OCI-LY3 (cell line): ENCODE measurements around the gene SMARCA4.

ENCODE experiments used
- H2AFZ ChIP-seq: fragments of 200-600, 300-600 bp; shearing (Covaris generic); 2 replicates; pipeline ENCODE4 v1.6.0; 2014; ENCODE audit warnings: antibody characterized with exemption, low read depth, low read length
- H3K27ac ChIP-seq: fragments of 200-600, 300-600 bp; sonication (generic); 2 replicates; pipeline ENCODE4 v1.5.1; 2014; ENCODE audit warnings: mild to moderate bottlenecking, low read length, moderate library complexity, mixed read lengths
- H3K27me3 ChIP-seq: fragments of 200-600, 300-600 bp; sonication (generic); 2 replicates; pipeline ENCODE4 v1.6.1; 2014; ENCODE audit warnings: low read depth, low read length, mixed read lengths
- H3K36me3 ChIP-seq: fragments of 200-600, 300-600 bp; sonication (generic); replicated peaks from 2 replicates; pipeline ENCODE3; 2014; ENCODE audit warnings: low read depth, low read length, mixed read lengths
- H3K4me1 ChIP-seq: fragments of 300-600, 200-600 bp; sonication (generic); 2 replicates; pipeline ENCODE4 v1.6.1; 2014; ENCODE audit warnings: low read length, mixed read lengths
- H3K4me2 ChIP-seq: fragments of 200-600, 300-600 bp; sonication (generic); 2 replicates; pipeline ENCODE4 v1.6.1; 2014; ENCODE audit warnings: low read length, mixed read lengths
- H3K4me3 ChIP-seq: fragments of 300-600, 200-600 bp; sonication (generic); 2 replicates; pipeline ENCODE4 v1.5.1; 2014; ENCODE audit warnings: antibody characterized with exemption, mild to moderate bottlenecking, low read length, moderate library complexity
- H3K79me2 ChIP-seq: fragments of 300-600, 200-600 bp; shearing (Covaris generic); 2 replicates; pipeline ENCODE4 v1.6.1; 2014; ENCODE audit warnings: mild to moderate bottlenecking, low read length, mixed read lengths
- H3K9ac ChIP-seq: fragments of 300-600, 200-600 bp; shearing (Covaris generic); 2 replicates; pipeline ENCODE4 v1.6.0; 2014; ENCODE audit warnings: mild to moderate bottlenecking, low read length, moderate library complexity
- H3K9me3 ChIP-seq: fragments of 200-600, 300-600 bp; shearing (Covaris generic); 2 replicates; pipeline ENCODE4 v1.6.1; 2014; ENCODE audit warnings: low read length, mixed read lengths; ENCODE audit not compliant: insufficient read depth
- H4K20me1 ChIP-seq: fragments of 200-600, 300-600 bp; sonication (generic); 2 replicates; pipeline ENCODE4 v1.6.1; 2016; ENCODE audit warnings: low read length, mixed read lengths; ENCODE audit not compliant: insufficient read depth
- CTCF ChIP-seq: fragments of 200-600, 300-600 bp; sonication (generic); IDR thresholded peaks from 2 replicates; pipeline ENCODE4 v1.5.1; 2014; ENCODE audit warnings: antibody characterized with exemption, low read length, low read depth
- EZH2phosphoT487 ChIP-seq: fragments of 200-600 bp; shearing (Covaris generic); IDR thresholded peaks from 2 replicates; pipeline ENCODE4 v1.6.1; 2018; ENCODE audit warnings: antibody characterized with exemption, mixed run types, low read depth

Gene SMARCA4

GRCh38 chr19:11028146-11028545 is 67.3 kb downstream of the SMARCA4 start:
- peaks cover 69% of the 10 kb centered on the region for H3K36me3 ChIP-seq

GRCh38 chr19:11031421-11032070 is 70.7 kb downstream of the SMARCA4 start:
- Histone ChIP-seq H3K36me3 (peaks cover 72% of the 10 kb centered on the region), H3K9ac (no peak overlapping the region), H3K27me3 (no peaks in the 10 kb centered on the region), H4K20me1 (peaks cover 21% of the 10 kb centered on the region), H3K4me1 (peaks cover 22% of the 10 kb centered on the region), H3K4me2 (no peak overlapping the region), H2AFZ (no peak overlapping the region), H3K4me3 (no peak overlapping the region), H3K27ac (no peak overlapping the region), H3K79me2 (no peaks in the 10 kb centered on the region), H3K9me3 (no peaks in the 10 kb centered on the region)
- TF ChIP-seq EZH2phosphoT487 (no peak), CTCF (no peak)

More at GRCh38 chr19:11028146-11028545, 67.3 kb downstream of the SMARCA4 start:
- Histone ChIP-seq H3K4me2 (no peak overlapping the region), H2AFZ (no peak overlapping the region), H3K27ac (no peak overlapping the region), H3K27me3 (no peaks in the 10 kb centered on the region), H3K4me3 (no peak overlapping the region), H3K9ac (no peak overlapping the region), H4K20me1 (peaks cover 8% of the 10 kb centered on the region), H3K4me1 (no peaks in the 10 kb centered on the region), H3K9me3 (no peaks in the 10 kb centered on the region), H3K79me2 (no peaks in the 10 kb centered on the region)
- no peak for TF ChIP-seq EZH2phosphoT487
- TF ChIP-seq CTCF: no peak

- no peaks in the 10 kb centered on the region for H3K9me3 ChIP-seq
- H3K9ac ChIP-seq: no peak overlapping the region
- H4K20me1 ChIP-seq: peaks cover 34% of the 10 kb centered on the region
- peaks cover 23% of the 10 kb centered on the region for H3K4me1 ChIP-seq
- H3K79me2 ChIP-seq: no peaks in the 10 kb centered on the region
- no peak overlapping the region for H3K4me3 ChIP-seq
- H2AFZ ChIP-seq: no peak overlapping the region
- H3K27me3 ChIP-seq: no peaks in the 10 kb centered on the region
- no peak overlapping the region for H3K27ac ChIP-seq
- no peak overlapping the region for H3K4me2 ChIP-seq
- peaks cover 74% of the 10 kb centered on the region for H3K36me3 ChIP-seq
- TF ChIP-seq EZH2phosphoT487: no peak
- TF ChIP-seq CTCF: no peak
Measured at GRCh38 chr19:11033251-11033650, 72.4 kb downstream of the SMARCA4 start.

- H3K4me1 ChIP-seq: peaks cover 23% of the 10 kb centered on the region
- H3K4me3 ChIP-seq: no peak overlapping the region
- H3K79me2 ChIP-seq: no peaks in the 10 kb centered on the region
- no peaks in the 10 kb centered on the region for H3K27me3 ChIP-seq
- H4K20me1 ChIP-seq: peaks cover 34% of the 10 kb centered on the region
- TF ChIP-seq CTCF: no peak
- H3K27ac ChIP-seq: no peak overlapping the region
- no peak overlapping the region for H2AFZ ChIP-seq
- H3K9me3 ChIP-seq: no peaks in the 10 kb centered on the region
- peaks cover 75% of the 10 kb centered on the region for H3K36me3 ChIP-seq
- H3K4me2 ChIP-seq: no peak overlapping the region
- H3K9ac ChIP-seq: no peak overlapping the region
Measured at GRCh38 chr19:11033763-11034162, 72.9 kb downstream of the SMARCA4 start.
